GM19328 (cell line): Measurements from ENCODE around the gene RGCC.
"Not testable (repeated sequence)": the region's sequence is repeated elsewhere in the genome, so short reads cannot be mapped to it uniquely, and the experiment has no call there.

Experiments used
- ATAC-seq: cut with Tn5 transposase; IDR thresholded peaks from one replicate; pipeline ENCODE4 v1.9.1; 2021; ENCODE audit warnings: mild to moderate bottlenecking, moderate library complexity; ENCODE audit not compliant: unreplicated experiment

RGCC gene

GRCh38 chr13:41456768-41457588, at the start of gene RGCC:
RGCC (plus strand) TSS chr13:41457550; CDS start chr13:41457708, 158 bp downstream.
- peak; percentile 70 for ATAC-seq

GRCh38 chr13:41408121-41408520, 49.2 kb upstream of the RGCC start:
- no peak for ATAC-seq

- no peak for ATAC-seq
These were observed 48.6 kb upstream of the RGCC start for GRCh38 chr13:41408746-41409145.

- no peak for ATAC-seq
These were observed 47.7 kb upstream of the RGCC start for GRCh38 chr13:41409611-41410010.

GRCh38 chr13:41411060-41411459, 46.3 kb upstream of the RGCC start:
- ATAC-seq: no peak

- ATAC-seq: no peak
These were observed 45.8 kb upstream of the RGCC start for GRCh38 chr13:41411522-41411921.

- no peak for ATAC-seq
These were observed 43.5 kb upstream of the RGCC start for GRCh38 chr13:41413872-41414271.

GRCh38 chr13:41416276-41416675, 41.1 kb upstream of the RGCC start:
- no peak for ATAC-seq

GRCh38 chr13:41418027-41418426, 39.3 kb upstream of the RGCC start:
- ATAC-seq: no peak

- no peak for ATAC-seq
These were observed 38.6 kb upstream of the RGCC start for GRCh38 chr13:41418731-41419130.

GRCh38 chr13:41419206-41419605, 38.1 kb upstream of the RGCC start:
- no peak for ATAC-seq

- ATAC-seq: no peak
These were observed 37.2 kb upstream of the RGCC start for GRCh38 chr13:41420146-41420545.

- ATAC-seq: not testable (repeated sequence)
These were observed 36.0 kb upstream of the RGCC start for GRCh38 chr13:41421330-41421729.

GRCh38 chr13:41421983-41422382, 35.4 kb upstream of the RGCC start:
- ATAC-seq: not testable (repeated sequence)

- ATAC-seq: not testable (repeated sequence)
These were observed 34.1 kb upstream of the RGCC start for GRCh38 chr13:41423259-41423658.

GRCh38 chr13:41424675-41425074, 32.7 kb upstream of the RGCC start:
- ATAC-seq: not testable (repeated sequence)

GRCh38 chr13:41426047-41426446, 31.3 kb upstream of the RGCC start:
- no peak for ATAC-seq

GRCh38 chr13:41427666-41428065, 29.7 kb upstream of the RGCC start:
- no peak for ATAC-seq

- no peak for ATAC-seq
These were observed 29.2 kb upstream of the RGCC start for GRCh38 chr13:41428155-41428554.

GRCh38 chr13:41434030-41434429, 23.3 kb upstream of the RGCC start:
- not testable (repeated sequence) for ATAC-seq

- no peak for ATAC-seq
These were observed 22.4 kb upstream of the RGCC start for GRCh38 chr13:41434831-41435520.

- ATAC-seq: no peak
These were observed 13.4 kb upstream of the RGCC start for GRCh38 chr13:41443969-41444368.
